ENCODE data around the gene SERPINB7.
"Not testable (repeated sequence)": the region's sequence is repeated elsewhere in the genome, so short reads cannot be mapped to it uniquely, and the experiment has no call there.

The SERPINB7 gene

GRCh38 chr18:63775166-63775730, at the start of gene SERPINB7:
SERPINB7 (plus strand) TSS chr18:63775418; CDS start chr18:63782373, 6,955 bp downstream.
- DNase-seq: no peak

DNA sequence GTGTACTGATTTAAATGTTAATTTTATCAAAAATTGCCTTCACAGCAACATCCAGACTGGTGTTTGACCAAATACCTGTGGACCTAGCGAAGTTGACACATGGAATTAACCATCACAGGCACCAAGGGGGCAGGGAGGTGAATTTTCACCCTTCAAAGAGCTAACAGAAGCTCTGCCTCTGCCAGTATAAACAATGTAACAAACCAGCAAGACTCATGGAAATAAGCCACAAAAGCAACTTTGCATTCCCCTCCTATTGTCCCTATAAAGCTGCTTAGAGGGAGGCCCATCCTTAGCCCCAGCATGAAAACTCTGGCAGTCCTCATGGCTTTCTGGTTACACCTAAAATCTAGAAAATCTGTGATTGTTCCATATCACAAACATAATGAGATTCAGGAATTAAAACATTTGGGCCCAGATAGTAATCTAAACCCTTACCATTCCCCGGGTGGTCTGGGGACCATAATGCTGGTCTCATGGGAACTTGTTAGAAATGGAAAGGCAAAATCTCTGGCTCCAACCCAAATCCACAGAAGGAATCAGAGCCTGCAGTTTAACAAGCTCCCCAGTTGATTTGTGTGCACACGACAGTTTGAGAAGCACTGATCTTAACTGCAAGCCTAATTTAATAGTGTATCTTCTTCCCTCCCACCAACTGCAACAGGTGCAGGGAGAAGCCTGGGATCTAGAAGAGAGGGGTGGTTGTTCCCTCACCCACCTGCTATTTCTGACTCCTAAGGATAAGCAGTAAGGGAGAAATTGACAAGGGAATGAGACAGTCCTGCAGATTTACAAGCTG, 49.3 kb upstream of the SERPINB7 start:
- no peak for DNase-seq

- DNase-seq: no peak
Observed at GRCh38 chr18:63730773-63731172, 44.4 kb upstream of the SERPINB7 start.

GRCh38 chr18:63731215-63731614, 44.0 kb upstream of the SERPINB7 start:
- DNase-seq: no peak

DNA sequence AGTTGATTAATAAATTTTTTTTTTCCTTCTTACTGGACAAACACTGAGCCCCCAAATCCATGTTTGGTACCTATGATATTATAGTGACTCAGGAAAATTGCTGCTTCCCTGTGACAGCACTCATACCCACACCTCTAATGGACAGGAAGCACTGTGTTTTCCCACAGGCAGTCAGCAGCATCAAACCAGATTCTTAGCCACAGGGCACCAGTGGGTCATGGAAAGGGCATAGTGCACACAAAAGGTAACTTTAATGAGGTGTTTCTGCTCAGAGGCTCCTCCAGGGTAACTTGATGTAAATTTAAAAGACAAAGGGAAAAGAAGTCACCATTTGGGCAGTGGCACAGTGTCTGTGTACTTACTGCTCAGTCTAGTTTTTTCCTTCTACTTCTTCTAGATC, 38.3 kb upstream of the SERPINB7 start:
- no peak for DNase-seq

DNA sequence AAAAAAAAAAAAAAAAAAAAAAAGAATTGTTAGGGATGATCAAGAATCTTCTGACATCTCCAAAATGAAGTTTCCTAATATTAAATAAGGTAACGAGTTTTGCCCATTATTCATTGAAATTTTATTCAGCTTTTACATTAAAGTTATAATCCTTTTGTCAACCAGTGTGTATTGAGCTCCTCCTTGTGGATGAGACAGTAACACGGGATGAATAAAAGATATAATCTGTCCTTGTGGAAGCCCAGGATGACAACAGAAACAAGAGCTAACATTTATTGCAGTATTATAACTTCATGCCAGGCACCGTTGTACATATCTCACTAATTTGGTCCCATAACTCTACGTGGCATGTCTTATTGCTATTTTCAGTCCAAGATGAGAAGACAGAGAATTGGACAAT, 33.4 kb upstream of the SERPINB7 start:
- no peak for DNase-seq

DNA sequence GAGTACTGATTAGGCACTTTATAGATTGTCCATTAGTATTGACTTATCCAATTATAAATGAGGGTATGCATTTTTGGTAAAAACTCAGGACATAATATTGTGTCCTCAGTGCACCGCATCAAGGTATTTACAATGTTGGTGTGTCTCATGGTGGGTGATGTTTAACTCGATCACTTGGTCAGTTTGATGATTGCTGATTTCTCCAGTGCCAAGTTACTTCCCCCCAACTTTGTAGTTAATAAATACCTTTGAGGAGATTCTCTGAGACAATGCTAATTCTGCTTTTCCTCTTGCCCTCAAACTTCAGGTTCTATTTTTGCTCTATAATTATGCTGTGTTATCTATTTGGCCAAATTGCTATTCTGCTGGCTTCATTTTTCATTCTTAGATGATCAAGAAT, 28.2 kb upstream of the SERPINB7 start:
- DNase-seq: no peak

- DNase-seq: no peak
Observed at GRCh38 chr18:63749489-63749888, 25.7 kb upstream of the SERPINB7 start.

- DNase-seq: no peak
Observed at GRCh38 chr18:63752636-63753035, 22.6 kb upstream of the SERPINB7 start.

DNA sequence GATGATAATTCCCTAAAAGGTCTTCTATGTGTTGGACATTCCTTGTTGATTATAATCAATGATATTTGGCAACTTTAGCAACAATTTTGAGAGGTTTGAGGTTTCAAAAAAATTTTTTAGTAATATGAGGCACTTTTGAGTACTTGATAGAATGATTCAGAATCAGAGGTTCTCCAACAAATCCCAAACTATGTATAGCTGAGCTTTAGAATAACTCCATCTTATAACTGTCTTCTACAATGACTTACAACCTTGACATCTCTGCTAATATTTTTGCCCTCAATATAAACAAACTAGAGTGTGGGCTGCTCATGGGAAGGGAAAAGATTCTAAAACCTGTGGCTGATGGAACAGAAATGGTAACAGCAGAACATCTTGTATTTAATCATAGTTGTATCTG, 21.5 kb upstream of the SERPINB7 start:
- no peak for DNase-seq

DNA sequence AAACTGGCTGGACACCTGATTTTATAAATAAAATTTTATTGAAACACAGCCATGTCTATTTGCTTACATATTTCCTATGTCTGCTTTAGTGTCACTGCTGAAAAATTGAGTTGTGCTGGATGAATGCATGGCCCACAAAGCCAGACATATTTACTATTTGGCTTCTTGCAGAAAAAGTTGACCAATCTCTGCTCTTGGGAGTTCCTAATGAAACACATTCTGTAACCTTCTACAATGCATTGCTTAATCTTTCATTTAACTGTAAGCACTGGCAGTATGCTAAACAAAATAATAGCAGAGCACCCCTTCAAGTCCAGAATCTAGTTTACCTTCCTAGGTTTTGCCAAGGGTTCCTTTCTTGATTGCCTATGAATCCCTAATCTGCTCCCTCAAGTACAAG, 17.7 kb upstream of the SERPINB7 start:
- no peak for DNase-seq

- no peak for DNase-seq
Observed at GRCh38 chr18:63758615-63759240, 16.5 kb upstream of the SERPINB7 start.

DNA sequence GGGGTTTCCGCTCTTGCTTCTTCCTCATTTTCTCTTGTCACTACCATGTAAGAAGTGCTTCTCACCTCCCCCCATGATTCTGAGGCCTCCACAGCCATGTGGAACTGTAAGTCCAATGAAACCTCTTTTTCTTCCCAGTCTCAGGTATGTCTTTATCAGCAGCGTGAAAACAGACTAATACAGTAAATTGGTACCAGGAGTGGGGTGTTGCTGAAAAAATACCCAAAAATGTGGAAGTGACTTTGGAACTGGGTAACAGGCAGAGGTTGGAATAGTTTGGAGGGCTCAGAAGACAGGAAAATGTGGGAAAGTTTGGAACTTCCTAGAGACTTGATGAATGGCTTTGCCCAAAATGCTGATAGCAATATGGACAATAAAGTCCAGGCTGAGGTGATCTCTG, 15.4 kb upstream of the SERPINB7 start:
- DNase-seq: not testable (repeated sequence)

GRCh38 chr18:63762518-63762917, 12.7 kb upstream of the SERPINB7 start:
- DNase-seq: no peak

DNA sequence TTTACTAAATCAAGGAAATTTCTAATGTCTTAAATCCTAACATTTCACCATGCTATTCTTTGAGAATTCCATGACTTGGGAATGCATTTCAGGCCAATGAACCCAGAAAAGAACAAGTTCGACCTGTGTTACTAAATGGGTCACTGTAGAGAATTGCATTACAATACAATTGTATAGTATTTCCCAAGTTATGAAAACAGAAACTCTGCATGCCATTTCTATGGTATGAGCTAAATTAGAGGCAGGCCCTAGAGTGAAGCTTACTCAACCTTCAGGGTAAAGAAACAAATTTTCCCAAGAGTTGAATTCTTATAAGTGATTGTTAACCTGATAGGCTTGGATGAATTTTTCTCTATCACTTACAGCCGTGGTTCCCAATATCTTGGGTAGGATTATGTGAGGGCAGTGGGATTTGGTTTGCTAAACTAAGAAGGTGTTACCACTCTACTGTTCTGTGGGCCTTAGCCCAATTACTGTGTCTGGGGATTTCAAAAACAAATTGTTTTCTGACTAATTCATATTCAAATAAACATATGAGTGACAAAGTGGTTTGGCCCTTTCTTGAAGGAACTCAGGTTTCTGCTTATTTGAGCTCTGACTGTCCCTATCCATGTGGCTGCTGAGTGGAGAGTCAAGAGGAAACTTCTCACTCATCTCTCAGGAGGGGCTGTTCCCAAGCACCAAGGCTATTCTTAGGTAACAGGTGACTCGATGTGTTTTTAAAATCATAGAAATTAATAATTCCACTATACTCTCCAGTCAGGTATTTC, 11.2 kb upstream of the SERPINB7 start:
- no peak for DNase-seq

GRCh38 chr18:63765837-63766236, 9.4 kb upstream of the SERPINB7 start:
- DNase-seq: no peak

DNA sequence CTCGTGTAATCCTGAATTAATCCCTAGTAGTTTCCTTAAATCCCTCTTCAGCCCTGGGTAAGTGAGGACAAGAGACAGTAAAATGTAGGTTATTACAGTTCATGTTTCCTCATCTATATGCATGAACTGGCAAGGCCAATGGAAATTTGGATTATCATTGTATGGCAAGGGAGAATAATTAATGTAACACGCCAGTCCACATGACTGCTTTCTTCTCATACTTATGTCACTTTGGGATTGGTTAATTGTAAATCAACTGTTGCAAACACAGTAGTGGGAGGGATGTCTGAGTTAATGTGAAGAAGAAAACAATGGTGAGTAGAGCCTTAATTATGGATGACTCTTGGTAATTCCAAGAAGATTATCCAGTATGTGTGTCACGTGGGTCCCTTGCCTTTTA, 1.7 kb upstream of the SERPINB7 start:
- no peak for DNase-seq

- DNase-seq: no peak
Observed at GRCh38 chr18:63774511-63774910, 707 bp upstream of the SERPINB7 start.

DNA sequence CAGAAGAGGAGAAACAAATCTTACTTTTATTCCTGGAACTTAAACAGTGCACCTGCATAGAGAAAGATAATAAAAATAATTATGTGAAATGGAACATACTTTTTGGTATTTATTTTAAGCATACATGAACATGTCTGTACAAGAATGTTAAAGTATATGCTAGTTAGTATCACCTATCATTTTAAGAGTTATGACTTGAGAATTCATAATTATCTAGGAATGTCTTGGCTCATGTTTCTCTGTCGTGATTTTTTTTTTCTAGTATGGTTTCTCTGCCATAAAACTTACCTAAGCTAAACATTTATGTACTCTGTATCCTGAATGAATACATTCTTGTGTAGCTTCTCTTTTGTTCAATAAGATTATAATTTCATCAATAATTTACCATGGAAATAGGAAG, 4.2 kb downstream of the SERPINB7 start:
- no peak for DNase-seq

- no peak for DNase-seq
Observed at GRCh38 chr18:63783394-63783793, 8.2 kb downstream of the SERPINB7 start.

DNA sequence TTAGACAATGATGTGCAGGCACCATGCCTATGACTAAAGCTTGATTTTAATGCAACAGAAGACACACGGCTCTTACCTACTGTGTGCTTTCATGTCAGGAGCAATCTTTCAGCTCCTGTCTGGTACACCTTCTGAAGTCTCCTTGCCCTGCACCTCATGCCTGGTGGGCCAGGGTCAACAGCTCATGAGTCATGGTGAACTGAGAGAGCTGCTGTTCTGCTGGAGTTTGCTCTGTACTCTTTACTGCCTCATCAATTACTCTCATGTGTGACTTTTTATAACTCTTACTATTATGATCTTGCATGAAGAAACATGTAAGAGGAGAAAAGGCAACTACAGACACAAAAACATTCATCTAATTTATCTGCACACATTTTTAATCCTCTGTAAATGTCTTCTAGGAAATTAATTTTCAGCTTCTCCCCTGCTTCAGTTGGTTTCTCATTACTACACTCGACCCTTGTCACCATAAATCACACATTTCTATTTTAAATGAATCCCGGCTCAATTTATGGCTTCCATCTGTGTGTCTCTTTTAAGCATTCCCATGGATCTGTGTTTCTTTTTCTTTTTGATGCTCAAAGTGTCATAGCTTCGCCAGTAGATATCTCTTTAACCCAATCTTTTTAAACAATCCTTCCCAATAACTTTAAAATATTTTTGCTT, 9.7 kb downstream of the SERPINB7 start:
- DNase-seq: no peak

DNA sequence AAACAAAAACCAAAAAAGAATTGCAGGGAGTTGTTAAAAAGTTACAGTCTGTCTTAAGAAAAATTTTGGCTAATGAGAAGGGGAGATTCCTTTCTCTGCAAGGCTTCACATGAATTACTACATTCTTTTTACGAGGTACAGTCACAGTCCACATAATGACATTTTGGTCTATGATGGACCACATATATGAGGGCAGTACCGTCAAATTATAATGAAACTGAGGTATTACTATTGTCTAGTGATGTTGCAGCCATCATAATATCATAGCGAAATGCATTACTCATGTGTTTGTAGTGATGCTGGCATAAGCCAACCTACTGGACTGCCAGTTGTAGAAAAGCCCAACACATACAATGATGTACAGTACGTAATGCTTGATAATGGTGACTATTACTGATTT, 12.5 kb downstream of the SERPINB7 start:
- DNase-seq: no peak
